Tibial nerve (tissue), 4 donors: Measurements from ENCODE around the gene DNAJC9. TPM values are rescaled to one million over a fixed set of nuclear protein-coding genes. Genes with fewer than 3 reads are reported as not detected.

ENCODE experiments used
- DNase-seq, 2 donors: peaks; one replicate each; pipeline ENCODE4 v3.0.0-alpha.2; 2019; ENCODE audit warnings: low spot score in 2 of 2
- H3K27ac ChIP-seq, 4 donors: fragments of 200-600 bp; sonication (generic) in 3 of 4; one replicate each; pipeline ENCODE4 v1.5.1; 2017 to 2019; ENCODE audit warnings: mild to moderate bottlenecking in 1 of 4
- H3K27me3 ChIP-seq, 2 donors: fragments of 200-600 bp; sonication (generic) in 1 of 2; one replicate each; pipeline versions ENCODE4 v1.5.1 to v1.6.0; 2017 to 2019
- H3K36me3 ChIP-seq, 3 donors: fragments of 200-600 bp; sonication (generic); one replicate each; pipeline ENCODE4 v1.5.1; 2018 to 2019
- H3K4me1 ChIP-seq, 4 donors: fragments of 200-600 bp; sonication (generic) in 3 of 4; one replicate each; pipeline ENCODE4 v1.5.1; 2017 to 2019
- H3K4me3 ChIP-seq, 4 donors: fragments of 200-600 bp; sonication (generic) in 3 of 4; one replicate each; pipeline ENCODE4 v1.5.1; 2017 to 2019; ENCODE audit warnings: mild to moderate bottlenecking in 1 of 4, moderate library complexity in 1 of 4
- H3K9me3 ChIP-seq, 4 donors: fragments of 200-600 bp; sonication (generic) in 3 of 4; one replicate each; pipeline ENCODE4 v1.5.1; 2017 to 2019
- EP300 ChIP-seq, 2 donors: sonication (generic); formaldehyde crosslinking; IDR thresholded peaks; one replicate each; pipeline ENCODE4 v1.6.1; 2017; ENCODE audit warnings: antibody characterized with exemption in 2 of 2, mild to moderate bottlenecking in 1 of 2
- POLR2A ChIP-seq, 2 donors: fragments of 450-650 bp; IDR thresholded peaks; one replicate each; pipeline ENCODE4 v1.6.1; 2017; ENCODE audit warnings: antibody characterized with exemption in 2 of 2, mild to moderate bottlenecking in 2 of 2, moderate library complexity in 2 of 2
- WGBS, 2 donors: methylation state at CpG; one replicate each; pipeline ENCODE4 v1.1.5; 2018; 5-methylcytosine and 5-hydroxymethylcytosine counted together
- total RNA-seq, 4 donors: library from RNA; depleted of rRNA; stranded (reverse); fragments of >200 nt; gene quantifications; one replicate each; pipeline ENCODE4 v1.1.0, GENCODE V29; 2016
- TF ChIP-seq, protein P1 (sequence below), 5 experiments: fragments of 200-600 bp in 3 of 5; fragments of 450-650 bp in 2 of 5; sonication (generic) in 3 of 5; IDR thresholded peaks; one replicate each; pipeline ENCODE4 v1.5.1; 2016 to 2019; ENCODE audit warnings: antibody characterized with exemption in 5 of 5, mild to moderate bottlenecking in 3 of 5, moderate library complexity in 2 of 5

Gene DNAJC9
- total RNA-seq, 4 donors from 2014 or later = 11.8 to 24.0 (median 15.2) TPM

- DNase-seq = no peak
- TF ChIP-seq POLR2A (IDR thresholded peaks at IDR 0.05) (no peak), EP300 (IDR thresholded peaks at IDR 0.05) (no peak)
- TF ChIP-seq, protein P1, sequence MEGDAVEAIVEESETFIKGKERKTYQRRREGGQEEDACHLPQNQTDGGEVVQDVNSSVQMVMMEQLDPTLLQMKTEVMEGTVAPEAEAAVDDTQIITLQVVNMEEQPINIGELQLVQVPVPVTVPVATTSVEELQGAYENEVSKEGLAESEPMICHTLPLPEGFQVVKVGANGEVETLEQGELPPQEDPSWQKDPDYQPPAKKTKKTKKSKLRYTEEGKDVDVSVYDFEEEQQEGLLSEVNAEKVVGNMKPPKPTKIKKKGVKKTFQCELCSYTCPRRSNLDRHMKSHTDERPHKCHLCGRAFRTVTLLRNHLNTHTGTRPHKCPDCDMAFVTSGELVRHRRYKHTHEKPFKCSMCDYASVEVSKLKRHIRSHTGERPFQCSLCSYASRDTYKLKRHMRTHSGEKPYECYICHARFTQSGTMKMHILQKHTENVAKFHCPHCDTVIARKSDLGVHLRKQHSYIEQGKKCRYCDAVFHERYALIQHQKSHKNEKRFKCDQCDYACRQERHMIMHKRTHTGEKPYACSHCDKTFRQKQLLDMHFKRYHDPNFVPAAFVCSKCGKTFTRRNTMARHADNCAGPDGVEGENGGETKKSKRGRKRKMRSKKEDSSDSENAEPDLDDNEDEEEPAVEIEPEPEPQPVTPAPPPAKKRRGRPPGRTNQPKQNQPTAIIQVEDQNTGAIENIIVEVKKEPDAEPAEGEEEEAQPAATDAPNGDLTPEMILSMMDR (IDR thresholded peaks at IDR 0.05) = no peak
- H3K36me3 ChIP-seq = peaks cover 0 to 49% (median 0%) of the 10 kb centered on the region in 3 donors
- no peak overlapping the region for H3K4me3 ChIP-seq
- 84 to 86% methylated on average over 3 of the region's 3 CpGs for WGBS, 2 donors
- H3K4me1 ChIP-seq = no peaks in the 10 kb centered on the region
- H3K27ac ChIP-seq = no peak overlapping the region
- H3K9me3 ChIP-seq = no peaks in the 10 kb centered on the region
- no peaks in the 10 kb centered on the region for H3K27me3 ChIP-seq
Observed at GRCh38 chr10:73228247-73228646, 18.8 kb downstream of the DNAJC9 start.

GRCh38 chr10:73226663-73227062 lies 20.4 kb downstream of the DNAJC9 start:
- TF ChIP-seq EP300 (IDR thresholded peaks at IDR 0.05) = no peak
- TF ChIP-seq, protein P1 (IDR thresholded peaks at IDR 0.05) = no peak
- TF ChIP-seq POLR2A (IDR thresholded peaks at IDR 0.05) = no peak
- DNase-seq = no peak

GRCh38 chr10:73225518-73225917 lies 21.5 kb downstream of the DNAJC9 start:
- Histone ChIP-seq H3K36me3 (peaks cover 0 to 28% (median 0%) of the 10 kb centered on the region in 3 donors), H3K27me3 (no peaks in the 10 kb centered on the region), H3K9me3 (no peaks in the 10 kb centered on the region), H3K4me1 (no peaks in the 10 kb centered on the region), H3K4me3 (no peak overlapping the region), H3K27ac (no peak overlapping the region)
- TF ChIP-seq EP300 (IDR thresholded peaks at IDR 0.05) (no peak), POLR2A (IDR thresholded peaks at IDR 0.05) (no peak)
- TF ChIP-seq, protein P1 (IDR thresholded peaks at IDR 0.05) = no peak
- no peak for DNase-seq

More at GRCh38 chr10:73226663-73227062, 20.4 kb downstream of the DNAJC9 start:
- Histone ChIP-seq H3K4me1 (no peaks in the 10 kb centered on the region), H3K4me3 (no peak overlapping the region), H3K9me3 (no peaks in the 10 kb centered on the region), H3K27me3 (no peaks in the 10 kb centered on the region), H3K27ac (no peak overlapping the region), H3K36me3 (peaks cover 0 to 37% (median 0%) of the 10 kb centered on the region in 3 donors)

DNA sequence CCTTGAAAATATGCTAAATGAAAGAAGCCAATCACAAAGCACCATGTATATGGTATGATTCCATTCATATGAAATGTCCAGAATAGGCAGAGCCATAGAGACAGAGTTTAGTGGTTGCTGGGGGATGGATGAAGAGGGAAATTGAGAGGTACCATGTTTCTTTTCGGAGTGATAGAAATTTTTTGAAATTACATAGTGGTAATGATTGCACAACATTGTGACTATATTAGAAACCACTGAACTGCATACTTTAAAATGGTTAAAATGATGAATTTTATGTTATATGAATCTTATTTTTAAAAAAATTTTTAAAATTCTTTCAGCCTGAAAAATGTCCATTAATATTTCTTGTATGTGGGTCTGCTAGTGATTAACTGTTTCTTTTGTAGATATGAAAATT lies 26.1 kb downstream of the DNAJC9 start:
- no peak for DNase-seq
- WGBS, 2 donors = 95 to 100% methylated on average over 1 of the region's 1 CpG
- Histone ChIP-seq H3K27ac (no peak overlapping the region), H3K4me1 (peaks cover 0 to 3% (median 0%) of the 10 kb centered on the region in 4 donors), H3K27me3 (no peaks in the 10 kb centered on the region), H3K4me3 (no peak overlapping the region), H3K36me3 (peaks cover 0 to 22% (median 0%) of the 10 kb centered on the region in 3 donors), H3K9me3 (no peaks in the 10 kb centered on the region)
- no peak for TF ChIP-seq POLR2A (IDR thresholded peaks at IDR 0.05)
- no peak for TF ChIP-seq EP300 (IDR thresholded peaks at IDR 0.05)
- TF ChIP-seq, protein P1 (IDR thresholded peaks at IDR 0.05) = no peak

- TF ChIP-seq EP300 (IDR thresholded peaks at IDR 0.05) (no peak), POLR2A (IDR thresholded peaks at IDR 0.05) (no peak)
- TF ChIP-seq, protein P1 (IDR thresholded peaks at IDR 0.05) = no peak
- no peak for DNase-seq
- Histone ChIP-seq H3K36me3 (peaks cover 0 to 22% (median 0%) of the 10 kb centered on the region in 3 donors), H3K9me3 (no peaks in the 10 kb centered on the region), H3K4me3 (no peak overlapping the region), H3K27me3 (no peaks in the 10 kb centered on the region), H3K27ac (no peak overlapping the region), H3K4me1 (peaks cover 0 to 3% (median 0%) of the 10 kb centered on the region in 4 donors)
Observed at GRCh38 chr10:73219384-73219783, 27.7 kb downstream of the DNAJC9 start.
